NCI-H2227 treated with DMSO at 0.1 percent for 48 hours (cell line): Measurements from ENCODE around the gene LHX8.

Experiments
- DNase-seq: peaks from one replicate; lab custom pipeline; 2025; lab: John Stamatoyannopoulos, UW

Gene LHX8

GRCh38 chr1:75203415-75204277 is 69.5 kb downstream of the LHX8 start:
- peak; percentile 17 for DNase-seq

- no peak for DNase-seq
Measured at GRCh38 chr1:75208862-75209261, 74.7 kb downstream of the LHX8 start.
